ENCODE data around the gene PDE3A. TPM values are rescaled to one million over a fixed set of nuclear protein-coding genes. Genes with fewer than 3 reads are reported as not detected.
"Not testable (repeated sequence)": the region's sequence is repeated elsewhere in the genome, so short reads cannot be mapped to it uniquely, and the experiment has no call there.

The PDE3A gene
- total RNA-seq, 1 experiment from 2014 or later: 0.24 TPM

DNA sequence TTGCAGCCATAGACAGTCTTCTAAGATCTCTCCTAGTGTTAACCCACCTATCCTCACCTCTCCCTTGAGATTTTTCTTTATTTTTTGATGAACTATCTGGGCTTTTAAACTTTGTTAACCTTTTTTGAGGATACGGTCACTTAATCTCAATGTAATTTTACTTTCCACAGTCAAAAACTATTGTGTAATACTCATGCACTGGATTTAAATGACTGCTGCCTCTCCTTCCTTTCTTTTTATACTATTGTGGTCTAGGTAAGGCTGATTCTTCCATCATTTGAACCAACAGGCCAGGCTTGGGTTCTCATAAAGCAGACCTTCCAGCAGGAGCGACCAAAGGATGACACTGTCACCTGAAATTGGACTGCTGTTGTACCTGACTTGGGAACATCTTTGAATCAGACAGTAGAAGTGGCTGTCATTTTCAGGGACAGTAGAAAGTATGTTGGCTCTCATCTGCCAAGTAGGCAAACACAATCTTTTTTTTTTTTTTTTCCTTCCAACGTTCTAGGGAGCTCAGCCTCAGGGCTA, 689 bp upstream of the PDE3A start:
- no peak for DNase-seq
- H3K4me3 ChIP-seq (ENCODE audit: insufficient read depth, low read depth, low read length): peak overlapping the region; percentile 52; the same call in 1 of the 2 replicates
- no peaks in the 10 kb centered on the region for H3K36me3 ChIP-seq (replicated peaks; ENCODE audit: control insufficient read depth, insufficient read depth, low read length)
- peaks cover 32% of the 10 kb centered on the region for H3K27me3 ChIP-seq (ENCODE audit: control insufficient read depth, insufficient read depth, low read length)

DNA sequence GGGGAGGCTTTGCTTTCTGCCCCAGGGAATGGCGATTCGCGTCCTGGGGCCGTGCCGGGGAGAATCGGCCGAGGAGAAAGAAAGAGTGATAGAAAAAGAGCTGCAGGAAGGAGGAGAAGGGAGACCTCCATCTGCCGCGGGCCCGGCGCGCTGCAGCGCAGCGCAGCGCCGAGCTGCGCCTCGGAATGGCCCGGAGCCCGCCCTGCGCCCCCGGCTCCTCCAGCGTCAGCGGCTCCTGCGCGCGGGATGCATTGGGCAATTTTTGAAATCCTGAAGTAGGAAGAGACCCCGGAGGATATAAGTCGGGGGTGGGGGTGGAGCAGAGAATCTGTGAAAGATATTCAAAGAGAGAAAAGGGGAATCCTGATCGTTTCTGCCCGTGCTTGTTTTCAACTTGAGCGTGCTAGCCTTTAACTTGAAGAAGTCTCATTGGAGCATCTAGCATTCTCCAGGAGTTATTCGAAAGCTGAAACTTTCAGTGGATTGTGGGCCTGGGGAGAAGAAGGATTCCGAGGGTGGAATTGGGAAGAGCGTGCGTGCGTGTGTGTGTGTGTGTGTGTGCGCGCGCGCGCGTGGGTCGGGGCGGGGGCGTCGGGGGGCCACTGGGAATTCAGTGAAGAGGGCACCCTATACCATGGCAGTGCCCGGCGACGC, 441 bp downstream of the PDE3A start:
- Histone ChIP-seq H3K27me3 (ENCODE audit: control insufficient read depth, insufficient read depth, low read length) (peaks cover 32% of the 10 kb centered on the region), H3K36me3 (replicated peaks; ENCODE audit: control insufficient read depth, insufficient read depth, low read length) (no peaks in the 10 kb centered on the region), H3K4me3 (ENCODE audit: insufficient read depth, low read depth, low read length) (peak overlapping the region; percentile 52)
- DNase-seq: peak; percentile 70

DNA sequence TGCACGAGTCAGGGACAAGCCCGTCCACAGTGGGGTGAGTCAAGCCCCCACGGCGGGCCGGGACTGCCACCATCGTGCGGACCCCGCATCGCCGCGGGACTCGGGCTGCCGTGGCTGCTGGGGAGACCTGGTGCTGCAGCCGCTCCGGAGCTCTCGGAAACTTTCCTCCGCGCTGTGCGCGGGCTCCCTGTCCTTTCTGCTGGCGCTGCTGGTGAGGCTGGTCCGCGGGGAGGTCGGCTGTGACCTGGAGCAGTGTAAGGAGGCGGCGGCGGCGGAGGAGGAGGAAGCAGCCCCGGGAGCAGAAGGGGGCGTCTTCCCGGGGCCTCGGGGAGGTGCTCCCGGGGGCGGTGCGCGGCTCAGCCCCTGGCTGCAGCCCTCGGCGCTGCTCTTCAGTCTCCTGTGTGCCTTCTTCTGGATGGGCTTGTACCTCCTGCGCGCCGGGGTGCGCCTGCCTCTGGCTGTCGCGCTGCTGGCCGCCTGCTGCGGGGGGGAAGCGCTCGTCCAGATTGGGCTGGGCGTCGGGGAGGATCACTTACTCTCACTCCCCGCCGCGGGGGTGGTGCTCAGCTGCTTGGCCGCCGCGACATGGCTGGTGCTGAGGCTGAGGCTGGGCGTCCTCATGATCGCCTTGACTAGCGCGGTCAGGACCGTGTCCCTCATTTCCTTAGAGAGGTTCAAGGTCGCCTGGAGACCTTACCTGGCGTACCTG, 1.1 kb downstream of the PDE3A start:
- Histone ChIP-seq H3K36me3 (replicated peaks; ENCODE audit: control insufficient read depth, insufficient read depth, low read length) (no peaks in the 10 kb centered on the region), H3K4me3 (ENCODE audit: insufficient read depth, low read depth, low read length) (peak overlapping the region; percentile 52), H3K27me3 (ENCODE audit: control insufficient read depth, insufficient read depth, low read length) (peaks cover 32% of the 10 kb centered on the region)
- peak; percentile 76 for DNase-seq

DNA sequence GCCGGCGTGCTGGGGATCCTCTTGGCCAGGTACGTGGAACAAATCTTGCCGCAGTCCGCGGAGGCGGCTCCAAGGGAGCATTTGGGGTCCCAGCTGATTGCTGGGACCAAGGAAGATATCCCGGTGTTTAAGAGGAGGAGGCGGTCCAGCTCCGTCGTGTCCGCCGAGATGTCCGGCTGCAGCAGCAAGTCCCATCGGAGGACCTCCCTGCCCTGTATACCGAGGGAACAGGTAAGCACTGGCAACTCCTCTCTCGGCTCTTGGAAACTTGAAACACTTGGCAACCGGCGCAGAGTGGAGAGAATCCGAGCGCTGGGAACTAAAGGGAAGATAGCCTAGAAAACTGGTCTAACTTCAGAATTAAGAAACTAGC, 1.7 kb downstream of the PDE3A start:
- Histone ChIP-seq H3K4me3 (ENCODE audit: insufficient read depth, low read depth, low read length) (peak overlapping the region; percentile 52), H3K27me3 (ENCODE audit: control insufficient read depth, insufficient read depth, low read length) (peaks cover 32% of the 10 kb centered on the region)
- DNase-seq: peak; percentile 36

DNA sequence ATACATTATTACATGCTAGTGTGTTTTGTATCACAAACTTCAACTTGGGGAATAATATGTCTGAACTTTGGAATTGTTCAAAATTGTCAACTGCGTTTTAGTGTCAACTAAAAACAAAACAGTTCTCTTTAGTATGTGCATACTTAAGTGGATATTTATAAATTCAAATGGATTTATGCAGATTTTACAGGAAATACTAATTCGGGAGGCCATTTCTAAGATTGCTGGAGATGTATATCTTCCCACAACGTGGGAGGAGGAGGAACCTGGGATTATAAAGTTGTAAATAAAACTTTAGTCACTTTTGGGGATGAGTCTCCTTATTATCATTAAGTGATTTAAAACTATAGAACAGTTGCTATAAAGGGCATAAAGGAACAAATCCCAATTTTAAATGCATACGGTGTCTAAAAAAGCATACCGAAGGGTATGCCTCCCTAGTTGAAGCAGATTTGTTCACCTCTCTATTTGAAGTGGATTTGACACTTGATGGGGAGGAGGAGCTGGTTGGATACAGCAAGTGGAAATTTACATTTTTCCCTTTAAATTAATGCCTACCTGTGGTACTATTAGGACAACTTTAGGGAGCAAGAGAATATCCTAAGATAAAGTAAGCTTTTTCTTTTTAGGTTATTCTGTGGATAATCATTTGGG, 2.7 kb downstream of the PDE3A start:
- H3K27me3 ChIP-seq (ENCODE audit: control insufficient read depth, insufficient read depth, low read length): peaks cover 32% of the 10 kb centered on the region
- no peaks in the 10 kb centered on the region for H3K36me3 ChIP-seq (replicated peaks; ENCODE audit: control insufficient read depth, insufficient read depth, low read length)
- no peak for DNase-seq
- no peak overlapping the region for H3K4me3 ChIP-seq (ENCODE audit: insufficient read depth, low read depth, low read length)

More for the DNA sequence above, 1.7 kb downstream of the PDE3A start:
- no peaks in the 10 kb centered on the region for H3K36me3 ChIP-seq (replicated peaks; ENCODE audit: control insufficient read depth, insufficient read depth, low read length)

DNA sequence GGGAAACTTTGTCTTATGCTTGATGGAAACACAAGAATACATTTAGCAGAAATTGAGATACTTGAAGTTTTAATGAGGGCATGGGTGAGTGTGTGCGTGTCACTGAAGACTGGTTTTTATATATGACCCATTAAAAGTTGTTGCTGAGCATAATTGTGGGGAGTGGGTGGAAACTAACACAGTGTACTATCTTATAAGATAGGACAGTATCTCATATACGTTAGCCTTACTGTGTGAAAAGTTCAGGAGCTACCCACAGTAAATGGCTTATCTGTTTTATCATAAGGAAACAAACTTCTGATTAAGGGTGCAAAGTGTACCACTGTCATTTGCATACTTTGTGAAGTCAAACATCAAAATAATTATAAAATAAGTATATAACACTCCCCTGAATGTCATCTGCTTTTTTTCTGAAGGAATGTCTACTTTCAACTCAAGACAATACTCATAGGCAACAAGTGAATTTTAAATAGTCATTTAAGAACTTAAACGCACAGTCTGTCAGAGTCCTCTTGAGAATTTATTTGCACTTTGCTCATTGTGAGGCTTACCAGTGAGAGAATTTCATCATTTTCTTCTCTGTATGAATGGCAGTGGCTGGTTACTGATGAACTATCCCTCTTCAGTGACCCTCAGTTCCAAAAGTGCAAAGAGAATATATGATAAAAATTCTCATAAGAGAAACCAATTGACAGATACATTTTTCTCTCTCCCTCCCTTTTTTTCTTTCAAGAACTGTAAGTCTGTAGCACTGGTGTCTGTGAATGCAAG, 4.2 kb downstream of the PDE3A start:
- H3K27me3 ChIP-seq (ENCODE audit: control insufficient read depth, insufficient read depth, low read length): peaks cover 27% of the 10 kb centered on the region
- DNase-seq: no peak
- H3K4me3 ChIP-seq (ENCODE audit: insufficient read depth, low read depth, low read length): no peak overlapping the region
- no peaks in the 10 kb centered on the region for H3K36me3 ChIP-seq (replicated peaks; ENCODE audit: control insufficient read depth, insufficient read depth, low read length)

DNA sequence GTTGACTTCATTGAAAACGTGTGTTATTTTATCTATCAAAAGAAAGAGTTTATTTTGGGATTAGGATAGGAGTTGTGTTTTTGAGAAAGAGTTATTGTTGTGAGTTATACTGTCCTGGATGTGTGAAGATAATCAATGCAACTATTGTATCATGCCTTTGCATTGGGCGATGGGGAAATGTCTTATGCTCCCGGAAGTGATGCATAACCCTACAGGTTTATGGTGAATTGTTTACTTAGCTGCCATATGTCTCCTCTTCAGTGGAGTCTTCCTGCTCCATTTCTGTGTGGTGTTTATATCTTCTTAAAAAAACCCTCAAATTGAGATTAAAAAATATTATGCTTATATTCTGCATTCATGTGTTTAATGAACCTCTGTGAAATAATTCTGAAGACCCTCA, 6.5 kb downstream of the PDE3A start:
- no peak for DNase-seq

DNA sequence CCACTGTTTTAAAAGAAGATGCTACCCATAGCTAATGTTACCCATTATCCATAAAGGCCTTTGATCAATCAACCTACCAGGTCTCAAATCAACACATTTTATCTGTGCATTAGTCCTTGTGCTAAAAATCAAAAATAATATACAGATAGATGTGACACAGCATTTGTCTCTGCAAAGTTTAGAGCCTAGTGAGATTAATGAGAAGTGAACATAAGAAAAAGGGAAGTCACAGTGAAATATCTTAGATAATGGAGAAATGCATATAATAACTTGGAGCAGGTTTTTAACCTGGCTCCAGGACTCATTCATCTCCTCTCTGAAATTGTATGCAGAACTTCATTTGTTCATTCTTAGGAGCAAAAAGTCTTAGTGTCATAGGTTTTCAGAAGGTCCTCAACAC, 7.2 kb downstream of the PDE3A start:
- no peak overlapping the region for H3K4me3 ChIP-seq (ENCODE audit: insufficient read depth, low read depth, low read length)
- DNase-seq: no peak
- H3K27me3 ChIP-seq (ENCODE audit: control insufficient read depth, insufficient read depth, low read length): peaks cover 10% of the 10 kb centered on the region
- H3K36me3 ChIP-seq (replicated peaks; ENCODE audit: control insufficient read depth, insufficient read depth, low read length): no peaks in the 10 kb centered on the region

More for the DNA sequence above, 6.5 kb downstream of the PDE3A start:
- no peaks in the 10 kb centered on the region for H3K36me3 ChIP-seq (replicated peaks; ENCODE audit: control insufficient read depth, insufficient read depth, low read length)
- H3K27me3 ChIP-seq (ENCODE audit: control insufficient read depth, insufficient read depth, low read length): peaks cover 13% of the 10 kb centered on the region
- no peak overlapping the region for H3K4me3 ChIP-seq (ENCODE audit: insufficient read depth, low read depth, low read length)

DNA sequence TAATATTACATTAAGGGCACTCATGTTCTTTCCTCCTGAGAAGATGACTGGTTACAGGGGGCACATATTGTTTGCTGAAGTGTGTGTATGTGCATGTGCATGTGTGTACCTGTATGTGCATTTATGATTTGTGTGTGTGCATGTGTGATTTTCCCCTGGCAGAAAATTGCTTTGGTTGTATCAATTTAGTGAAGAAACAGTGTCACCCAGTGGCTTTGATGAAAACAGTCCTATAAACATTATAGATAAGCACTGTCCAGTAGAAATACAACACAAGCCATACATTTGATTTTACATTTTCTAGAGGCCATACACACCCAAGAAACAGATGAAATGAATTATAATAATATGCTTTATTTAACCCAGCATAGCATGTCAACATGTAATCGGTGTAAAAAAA, 8.6 kb downstream of the PDE3A start:
- no peaks in the 10 kb centered on the region for H3K36me3 ChIP-seq (replicated peaks; ENCODE audit: control insufficient read depth, insufficient read depth, low read length)
- no peak overlapping the region for H3K4me3 ChIP-seq (ENCODE audit: insufficient read depth, low read depth, low read length)
- no peaks in the 10 kb centered on the region; the same call in 1 of the 2 replicates for H3K27me3 ChIP-seq (ENCODE audit: control insufficient read depth, insufficient read depth, low read length)
- DNase-seq: no peak

DNA sequence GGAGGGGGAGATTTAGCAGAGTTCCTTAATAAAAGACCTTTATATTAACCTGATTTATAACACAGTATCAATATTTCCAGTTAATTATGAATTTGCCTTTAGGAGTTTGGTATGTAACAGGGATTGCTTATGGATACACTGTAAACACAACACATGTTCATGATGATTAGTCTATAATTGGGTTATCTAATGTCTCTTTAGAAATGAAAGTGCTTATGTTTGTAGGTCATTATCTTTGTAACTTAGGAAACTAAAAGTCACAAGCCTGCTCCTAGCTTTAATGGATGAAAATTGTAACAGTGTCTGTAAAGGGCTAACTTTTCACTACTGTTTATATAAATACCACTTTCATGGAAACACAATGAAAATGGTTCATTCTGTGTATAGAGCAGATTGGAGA, 9.4 kb downstream of the PDE3A start:
- Histone ChIP-seq H3K4me3 (ENCODE audit: insufficient read depth, low read depth, low read length) (no peak overlapping the region), H3K36me3 (replicated peaks; ENCODE audit: control insufficient read depth, insufficient read depth, low read length) (no peaks in the 10 kb centered on the region), H3K27me3 (ENCODE audit: control insufficient read depth, insufficient read depth, low read length) (no peaks in the 10 kb centered on the region; the same call in 1 of the 2 replicates)
- no peak for DNase-seq

DNA sequence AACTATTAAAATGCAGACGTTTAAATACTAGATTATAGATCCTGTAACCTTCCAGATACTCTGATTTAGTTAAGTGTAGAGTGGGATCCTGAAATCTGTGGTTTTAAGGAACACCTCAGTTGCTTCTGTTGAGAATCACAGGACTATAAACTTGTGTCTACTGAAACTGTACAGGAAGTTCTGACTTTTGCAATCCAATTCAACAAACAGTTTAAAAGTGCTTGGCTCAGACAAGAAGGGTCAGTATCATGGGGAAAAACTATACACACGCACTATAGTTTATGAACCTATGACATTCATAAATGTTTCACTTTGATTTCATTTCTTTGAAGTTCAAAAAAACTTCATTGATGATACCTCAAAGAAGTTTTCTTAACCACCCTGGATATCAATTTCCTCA, 13.8 kb downstream of the PDE3A start:
- no peaks in the 10 kb centered on the region for H3K36me3 ChIP-seq (replicated peaks; ENCODE audit: control insufficient read depth, insufficient read depth, low read length)
- no peak for DNase-seq
- H3K4me3 ChIP-seq (ENCODE audit: insufficient read depth, low read depth, low read length): no peak overlapping the region

DNA sequence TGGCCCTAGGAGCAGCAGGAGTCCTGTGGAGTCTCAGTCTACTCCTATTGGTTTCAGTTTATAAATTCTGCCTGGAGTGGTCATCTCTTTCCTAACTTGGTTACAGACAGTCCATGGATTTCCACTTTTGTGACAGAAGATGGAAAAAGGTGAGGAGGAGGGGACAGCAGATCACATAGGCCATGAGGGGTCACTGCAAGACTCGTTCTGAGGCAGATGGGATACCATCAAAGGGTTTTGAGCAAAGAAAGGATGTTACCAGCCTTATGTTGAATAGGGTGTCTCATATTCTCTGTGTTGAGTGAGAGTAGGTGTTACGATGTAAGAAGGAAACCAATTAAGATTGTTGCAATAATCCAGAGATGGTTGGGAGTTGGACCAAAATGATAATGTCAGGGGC, 15.3 kb downstream of the PDE3A start:
- H3K4me3 ChIP-seq (ENCODE audit: insufficient read depth, low read depth, low read length): no peak overlapping the region
- no peak for DNase-seq
- H3K27me3 ChIP-seq (ENCODE audit: control insufficient read depth, insufficient read depth, low read length): no peaks in the 10 kb centered on the region
- no peaks in the 10 kb centered on the region for H3K36me3 ChIP-seq (replicated peaks; ENCODE audit: control insufficient read depth, insufficient read depth, low read length)

More for the DNA sequence above, 13.8 kb downstream of the PDE3A start:
- no peaks in the 10 kb centered on the region for H3K27me3 ChIP-seq (ENCODE audit: control insufficient read depth, insufficient read depth, low read length)

DNA sequence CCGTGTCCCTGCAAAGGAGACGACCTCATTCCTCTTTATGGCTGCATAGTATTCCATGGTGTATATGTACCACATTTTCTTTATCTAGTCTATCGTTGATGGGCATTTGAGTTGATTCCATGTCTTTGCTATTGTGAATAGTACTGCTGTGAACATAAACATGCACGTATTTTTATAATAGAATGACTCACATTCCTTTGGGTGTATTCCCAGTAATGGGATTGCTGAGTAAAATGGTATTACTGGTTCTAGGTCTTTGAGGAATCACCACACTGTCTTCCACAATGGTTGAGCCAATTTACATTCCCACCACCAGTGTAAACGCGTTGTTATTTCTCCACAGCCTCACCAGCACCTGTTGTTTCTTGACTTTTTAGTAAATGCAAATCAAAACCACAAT, 16.5 kb downstream of the PDE3A start:
- not testable (repeated sequence) for DNase-seq; H3K27me3 ChIP-seq (ENCODE audit: control insufficient read depth, insufficient read depth, low read length); H3K4me3 ChIP-seq (ENCODE audit: insufficient read depth, low read depth, low read length); H3K36me3 ChIP-seq (replicated peaks; ENCODE audit: control insufficient read depth, insufficient read depth, low read length)

DNA sequence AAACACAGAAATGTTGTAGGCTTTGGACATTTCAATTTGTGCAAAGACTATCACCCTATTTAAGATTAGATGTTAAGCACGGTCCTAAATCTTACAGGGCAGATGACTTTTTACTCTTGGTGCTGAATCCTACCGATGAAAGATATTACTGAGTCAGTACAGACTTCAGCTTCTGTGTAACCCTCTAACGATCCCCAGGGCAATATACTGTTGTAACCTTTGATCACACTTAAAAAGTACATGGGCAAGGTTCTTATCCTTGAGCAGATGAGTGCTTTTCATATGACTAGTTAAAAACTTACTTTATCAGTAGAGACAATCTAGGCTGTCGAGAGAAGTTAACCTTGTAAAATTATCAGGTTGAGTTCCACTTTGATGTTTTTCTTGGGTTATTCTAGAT, 22.5 kb downstream of the PDE3A start:
- no peaks in the 10 kb centered on the region for H3K36me3 ChIP-seq (replicated peaks; ENCODE audit: control insufficient read depth, insufficient read depth, low read length)
- no peaks in the 10 kb centered on the region for H3K27me3 ChIP-seq (ENCODE audit: control insufficient read depth, insufficient read depth, low read length)
- no peak overlapping the region for H3K4me3 ChIP-seq (ENCODE audit: insufficient read depth, low read depth, low read length)
- no peak for DNase-seq
